Stimulated activated effector memory CD8-positive, alpha-beta T cell treated with anti-CD3 and anti-CD28 coated beads, Interleukin-12 subunit alpha, Interleukin-12 subunit beta, amount 100 ng/mL, for 72 hours (primary cell): ENCODE measurements around the gene FHAD1.
"Not testable (repeated sequence)": the region's sequence is repeated elsewhere in the genome, so short reads cannot be mapped to it uniquely, and the experiment has no call there.

Source experiments
- ATAC-seq: fragments of 150-1000 bp; cut with Tn5 transposase; 2 replicates; pipeline ENCODE4 v1.10.0; 2021
- DNase-seq, 2 donors: peaks; one replicate each; pipeline ENCODE4 v3.0.0; 2021 to 2022; ENCODE audit warnings: low spot score in 2 of 2
- H3K27ac Mint-ChIP-seq: one replicate; pipeline ENCODE4 v1.8.0; 2022; ENCODE audit warnings: mild to moderate bottlenecking, mixed read lengths
- H3K36me3 Mint-ChIP-seq: one replicate; pipeline ENCODE4 v1.8.0; 2022; ENCODE audit warnings: mild to moderate bottlenecking, mixed read lengths
- H3K4me1 Mint-ChIP-seq: one replicate; pipeline ENCODE4 v1.8.0; 2022; ENCODE audit warnings: mixed read lengths
- H3K4me3 Mint-ChIP-seq: one replicate; pipeline ENCODE4 v1.8.0; 2022; ENCODE audit warnings: mild to moderate bottlenecking, mixed read lengths
- H3K9me3 Mint-ChIP-seq: one replicate; pipeline ENCODE4 v1.8.0; 2022; ENCODE audit warnings: mixed read lengths

Gene FHAD1

GRCh38 chr1:15296585-15297321, 49.7 kb downstream of the FHAD1 start:
- ATAC-seq (peak; percentile 94), DNase-seq (peak; percentile 21 to 58)
- no peaks in the 10 kb centered on the region for H3K36me3 Mint-ChIP-seq
- no peak overlapping the region for H3K4me3 Mint-ChIP-seq
- H3K4me1 Mint-ChIP-seq = peaks cover 12% of the 10 kb centered on the region
- H3K9me3 Mint-ChIP-seq = no peaks in the 10 kb centered on the region
- H3K27ac Mint-ChIP-seq = no peak overlapping the region

GRCh38 chr1:15297975-15298374, 51.0 kb downstream of the FHAD1 start:
- not testable (repeated sequence) for H3K4me3 Mint-ChIP-seq, ATAC-seq, H3K27ac Mint-ChIP-seq, H3K9me3 Mint-ChIP-seq, H3K36me3 Mint-ChIP-seq, DNase-seq
- peaks cover 12% of the 10 kb centered on the region for H3K4me1 Mint-ChIP-seq

GRCh38 chr1:15299179-15299578, 52.2 kb downstream of the FHAD1 start:
- ATAC-seq (no peak), DNase-seq (no peak)
- peaks cover 12% of the 10 kb centered on the region for H3K4me1 Mint-ChIP-seq
- no peaks in the 10 kb centered on the region for H3K36me3 Mint-ChIP-seq
- no peaks in the 10 kb centered on the region for H3K9me3 Mint-ChIP-seq
- no peak overlapping the region for H3K4me3 Mint-ChIP-seq
- H3K27ac Mint-ChIP-seq = no peak overlapping the region

GRCh38 chr1:15299806-15300205, 52.8 kb downstream of the FHAD1 start:
- ATAC-seq (no peak), DNase-seq (no peak)
- Mint-ChIP-seq H3K27ac (no peak overlapping the region), H3K4me3 (no peak overlapping the region), H3K9me3 (no peaks in the 10 kb centered on the region), H3K36me3 (no peaks in the 10 kb centered on the region), H3K4me1 (peaks cover 15% of the 10 kb centered on the region)

- ATAC-seq (no peak), DNase-seq (no peak)
- H3K36me3 Mint-ChIP-seq = no peaks in the 10 kb centered on the region
- H3K4me3 Mint-ChIP-seq = no peak overlapping the region
- peaks cover 6% of the 10 kb centered on the region for H3K4me1 Mint-ChIP-seq
- no peaks in the 10 kb centered on the region for H3K9me3 Mint-ChIP-seq
- no peak overlapping the region for H3K27ac Mint-ChIP-seq
Observed at GRCh38 chr1:15303935-15304334, 56.9 kb downstream of the FHAD1 start.

GRCh38 chr1:15304708-15305467, 57.9 kb downstream of the FHAD1 start:
- H3K4me3 Mint-ChIP-seq = no peak overlapping the region
- H3K36me3 Mint-ChIP-seq = no peaks in the 10 kb centered on the region
- ATAC-seq (peak; percentile 80), DNase-seq (peak; percentile 63 to 83)
- no peaks in the 10 kb centered on the region for H3K9me3 Mint-ChIP-seq
- H3K4me1 Mint-ChIP-seq = peaks cover 6% of the 10 kb centered on the region
- no peak overlapping the region for H3K27ac Mint-ChIP-seq

GRCh38 chr1:15305468-15305770, 58.4 kb downstream of the FHAD1 start:
- peaks cover 6% of the 10 kb centered on the region for H3K4me1 Mint-ChIP-seq
- no peak overlapping the region for H3K27ac Mint-ChIP-seq
- no peaks in the 10 kb centered on the region for H3K36me3 Mint-ChIP-seq
- H3K4me3 Mint-ChIP-seq = no peak overlapping the region
- H3K9me3 Mint-ChIP-seq = no peaks in the 10 kb centered on the region
- ATAC-seq = no peak
- DNase-seq = no peak

GRCh38 chr1:15306352-15306751, 59.3 kb downstream of the FHAD1 start:
- H3K36me3 Mint-ChIP-seq, H3K4me3 Mint-ChIP-seq, DNase-seq, H3K9me3 Mint-ChIP-seq, H3K4me1 Mint-ChIP-seq, ATAC-seq, H3K27ac Mint-ChIP-seq: not testable (repeated sequence)

GRCh38 chr1:15308135-15308534, 61.1 kb downstream of the FHAD1 start:
- no peak for ATAC-seq
- no peaks in the 10 kb centered on the region for H3K36me3 Mint-ChIP-seq
- H3K9me3 Mint-ChIP-seq = no peaks in the 10 kb centered on the region
- DNase-seq = no peak
- H3K4me3 Mint-ChIP-seq = no peak overlapping the region
- H3K4me1 Mint-ChIP-seq = peaks cover 10% of the 10 kb centered on the region
- no peak overlapping the region for H3K27ac Mint-ChIP-seq

- Mint-ChIP-seq H3K4me3 (no peak overlapping the region), H3K9me3 (no peaks in the 10 kb centered on the region)
Observed at GRCh38 chr1:15308621-15309027, 61.6 kb downstream of the FHAD1 start.

GRCh38 chr1:15309687-15310086, 62.7 kb downstream of the FHAD1 start:
- DNase-seq = no peak
- H3K9me3 Mint-ChIP-seq = no peaks in the 10 kb centered on the region
- peak overlapping the region; percentile 65 for H3K27ac Mint-ChIP-seq
- no peak for ATAC-seq
- H3K36me3 Mint-ChIP-seq = no peaks in the 10 kb centered on the region
- peaks cover 14% of the 10 kb centered on the region for H3K4me1 Mint-ChIP-seq
- no peak overlapping the region for H3K4me3 Mint-ChIP-seq

More at GRCh38 chr1:15308621-15309027, 61.6 kb downstream of the FHAD1 start:
- Mint-ChIP-seq H3K4me1 (peaks cover 10% of the 10 kb centered on the region), H3K36me3 (no peaks in the 10 kb centered on the region), H3K27ac (no peak overlapping the region)
- ATAC-seq = no peak
- no peak for DNase-seq

- H3K4me1 Mint-ChIP-seq = peaks cover 11% of the 10 kb centered on the region
- no peak overlapping the region for H3K4me3 Mint-ChIP-seq
- H3K27ac Mint-ChIP-seq = peak overlapping the region; percentile 65
- H3K36me3 Mint-ChIP-seq = no peaks in the 10 kb centered on the region
- H3K9me3 Mint-ChIP-seq = no peaks in the 10 kb centered on the region
- DNase-seq = no peak
- ATAC-seq = no peak
Observed at GRCh38 chr1:15310544-15310943, 63.5 kb downstream of the FHAD1 start.

- no peaks in the 10 kb centered on the region for H3K9me3 Mint-ChIP-seq
- no peak overlapping the region for H3K4me3 Mint-ChIP-seq
- no peak for DNase-seq
- ATAC-seq = no peak
- H3K27ac Mint-ChIP-seq = no peak overlapping the region
- H3K36me3 Mint-ChIP-seq = no peaks in the 10 kb centered on the region
- H3K4me1 Mint-ChIP-seq = peaks cover 11% of the 10 kb centered on the region
Observed at GRCh38 chr1:15311122-15311822, 64.2 kb downstream of the FHAD1 start.

GRCh38 chr1:15311880-15312279, 64.9 kb downstream of the FHAD1 start:
- Mint-ChIP-seq H3K27ac (no peak overlapping the region), H3K36me3 (no peaks in the 10 kb centered on the region), H3K9me3 (no peaks in the 10 kb centered on the region), H3K4me3 (no peak overlapping the region), H3K4me1 (peaks cover 11% of the 10 kb centered on the region)
- peak; percentile 42 for ATAC-seq
- DNase-seq = no peak

- Mint-ChIP-seq H3K4me3 (no peak overlapping the region), H3K9me3 (no peaks in the 10 kb centered on the region), H3K4me1 (peaks cover 11% of the 10 kb centered on the region), H3K27ac (no peak overlapping the region), H3K36me3 (no peaks in the 10 kb centered on the region)
- DNase-seq = no peak
- no peak for ATAC-seq
Observed at GRCh38 chr1:15312626-15313411, 65.8 kb downstream of the FHAD1 start.
